Measurements from ENCODE around the gene RXYLT1. TPM values are rescaled to one million over a fixed set of nuclear protein-coding genes. Genes with fewer than 3 reads are reported as not detected.

RXYLT1 gene
- total RNA-seq, 4 donors from 2014 or later: 4.5 to 29.9 (median 14.4) TPM

DNA sequence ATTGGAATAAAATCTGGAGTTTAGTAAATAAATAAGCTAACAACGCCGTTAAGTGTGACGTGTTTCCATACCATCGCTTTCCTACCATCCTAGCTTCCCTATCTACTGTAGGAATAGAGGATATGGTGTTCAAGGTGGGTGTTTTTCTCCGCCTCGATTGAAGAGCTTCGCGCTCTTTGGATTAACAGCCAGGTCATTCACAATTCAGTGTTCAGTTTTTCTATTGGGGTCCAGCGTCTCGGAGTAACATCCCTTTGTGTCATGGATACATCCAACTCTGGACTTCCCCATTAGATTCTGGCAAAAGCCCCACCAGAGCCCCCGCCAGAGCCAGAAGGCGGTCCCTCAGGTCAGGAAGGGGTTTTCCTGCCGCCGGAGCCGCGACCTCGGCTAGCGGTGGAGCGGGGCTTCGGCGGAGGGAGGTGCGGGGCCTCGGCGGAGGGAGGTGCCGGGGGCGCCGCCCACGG, 63.6 kb downstream of the RXYLT1 start:
- peaks cover 5 to 24% (median 15%) of the 10 kb centered on the region in 4 donors for H3K4me1 ChIP-seq
- no peak for DNase-seq
- intact Hi-C loops (cut with DNase I; ENCODE audit: low total_unique reads) (loop anchor here (5.0 to 10.0 kb wide), 2 partner anchors 242 to 414 kb away; no protein-coding TSS in a partner anchor), in situ Hi-C loops (cut with MboI; ENCODE audit: low pct_ligation_motif_present in 1 of 4, low pct_unique_long_range_greater_than_20kb in 1 of 4, low sequenced_read_pairs in 3 of 4) (loop anchor here in 3 of 4 donors (10.0 to 25.0 kb wide), 5 partner anchors 242 to 569 kb away; partner anchors contain the start of genes C12orf56 (in 2 of the 3) and XPOT (in 1 of the 3))
- H3K36me3 ChIP-seq: no peaks in the 10 kb centered on the region
- 13% methylated on average over 28 of the region's 28 CpGs; no CpG with 5 or more reads in 1 of the 2 donors for WGBS, 2 donors (ENCODE audit: low coverage in 1 of 2)
- H3K9me3 ChIP-seq: no peaks in the 10 kb centered on the region
- TF ChIP-seq, protein P1, sequence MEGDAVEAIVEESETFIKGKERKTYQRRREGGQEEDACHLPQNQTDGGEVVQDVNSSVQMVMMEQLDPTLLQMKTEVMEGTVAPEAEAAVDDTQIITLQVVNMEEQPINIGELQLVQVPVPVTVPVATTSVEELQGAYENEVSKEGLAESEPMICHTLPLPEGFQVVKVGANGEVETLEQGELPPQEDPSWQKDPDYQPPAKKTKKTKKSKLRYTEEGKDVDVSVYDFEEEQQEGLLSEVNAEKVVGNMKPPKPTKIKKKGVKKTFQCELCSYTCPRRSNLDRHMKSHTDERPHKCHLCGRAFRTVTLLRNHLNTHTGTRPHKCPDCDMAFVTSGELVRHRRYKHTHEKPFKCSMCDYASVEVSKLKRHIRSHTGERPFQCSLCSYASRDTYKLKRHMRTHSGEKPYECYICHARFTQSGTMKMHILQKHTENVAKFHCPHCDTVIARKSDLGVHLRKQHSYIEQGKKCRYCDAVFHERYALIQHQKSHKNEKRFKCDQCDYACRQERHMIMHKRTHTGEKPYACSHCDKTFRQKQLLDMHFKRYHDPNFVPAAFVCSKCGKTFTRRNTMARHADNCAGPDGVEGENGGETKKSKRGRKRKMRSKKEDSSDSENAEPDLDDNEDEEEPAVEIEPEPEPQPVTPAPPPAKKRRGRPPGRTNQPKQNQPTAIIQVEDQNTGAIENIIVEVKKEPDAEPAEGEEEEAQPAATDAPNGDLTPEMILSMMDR (IDR thresholded peaks at IDR 0.05): no peak
- no peak for TF ChIP-seq POLR2A (IDR thresholded peaks at IDR 0.05)
- TF ChIP-seq EP300 (IDR thresholded peaks at IDR 0.05; ENCODE audit: low read depth): no peak
- TF ChIP-seq POLR2AphosphoS5 (IDR thresholded peaks at IDR 0.05): no peak
- H3K27ac ChIP-seq: peak overlapping the region; percentile 93 to 97 (median 96)
- peak overlapping the region; percentile 78 to 94 (median 88) for H3K4me3 ChIP-seq
- H3K27me3 ChIP-seq: no peaks in the 10 kb centered on the region

DNA sequence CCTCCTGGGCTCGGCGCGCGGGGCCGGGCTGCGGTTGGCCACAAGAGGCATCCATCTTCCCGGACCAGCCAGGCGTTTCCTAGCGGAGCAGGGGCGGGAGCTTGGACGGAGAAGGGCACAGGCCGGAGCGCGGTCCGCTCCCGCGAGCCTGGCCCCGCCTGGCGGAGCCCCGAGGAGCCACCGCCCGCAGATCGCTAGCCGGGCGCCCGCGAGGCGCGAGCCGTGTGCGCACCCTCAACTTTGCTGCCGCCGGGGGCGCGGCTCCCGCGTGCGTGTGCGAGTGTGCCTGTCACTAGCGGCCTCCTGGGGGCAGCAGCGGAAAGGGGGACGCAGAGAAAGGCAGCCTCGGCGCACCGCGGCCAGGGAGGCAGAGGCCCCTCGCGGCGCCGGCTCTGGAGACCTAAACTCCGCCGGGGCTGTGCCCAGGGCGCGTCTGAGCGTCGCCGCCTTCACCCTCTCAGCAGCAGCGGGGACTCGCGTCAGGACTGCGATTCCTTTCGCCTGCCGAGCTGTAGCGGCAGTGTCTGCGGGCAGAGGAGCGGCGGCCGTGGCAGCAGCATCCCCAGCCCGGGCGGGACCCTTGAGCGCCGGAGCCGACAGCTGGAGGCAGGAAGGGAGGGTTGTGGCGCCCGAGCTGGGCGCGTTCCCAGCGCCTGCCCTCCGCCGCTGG, 64.1 kb downstream of the RXYLT1 start:
- 0% methylated on average over 27 of the region's 80 CpGs; no CpG with 5 or more reads in 1 of the 2 donors for WGBS, 2 donors (ENCODE audit: low coverage in 1 of 2)
- intact Hi-C loops (cut with DNase I; ENCODE audit: low total_unique reads): loop anchor here (1.0 to 10.0 kb wide), 3 partner anchors 241 to 413 kb away; no protein-coding TSS in a partner anchor
- Histone ChIP-seq H3K27me3 (no peaks in the 10 kb centered on the region), H3K4me3 (peak overlapping the region; percentile 78 to 94 (median 88)), H3K36me3 (no peaks in the 10 kb centered on the region), H3K27ac (peak overlapping the region; percentile 93 to 97 (median 96)), H3K9me3 (no peaks in the 10 kb centered on the region), H3K4me1 (peaks cover 5 to 30% (median 15%) of the 10 kb centered on the region in 4 donors)
- TF ChIP-seq POLR2AphosphoS5 (IDR thresholded peaks at IDR 0.05): peak; percentile 76 to 85 (median 78)
- TF ChIP-seq, protein P1 (IDR thresholded peaks at IDR 0.05): peak; percentile 75 to 98 (median 84)
- TF ChIP-seq POLR2A (IDR thresholded peaks at IDR 0.05): peak; percentile 43
- no peak for TF ChIP-seq EP300 (IDR thresholded peaks at IDR 0.05; ENCODE audit: low read depth)
- peak; percentile 92 for DNase-seq
- in situ Hi-C loops (cut with MboI; ENCODE audit: low pct_ligation_motif_present in 1 of 4, low pct_unique_long_range_greater_than_20kb in 1 of 4, low sequenced_read_pairs in 3 of 4): loop anchor here in 3 of 4 donors (10.0 to 25.0 kb wide), 5 partner anchors 241 to 568 kb away; partner anchors contain the start of genes C12orf56 (in 2 of the 3) and XPOT (in 1 of the 3)

DNA sequence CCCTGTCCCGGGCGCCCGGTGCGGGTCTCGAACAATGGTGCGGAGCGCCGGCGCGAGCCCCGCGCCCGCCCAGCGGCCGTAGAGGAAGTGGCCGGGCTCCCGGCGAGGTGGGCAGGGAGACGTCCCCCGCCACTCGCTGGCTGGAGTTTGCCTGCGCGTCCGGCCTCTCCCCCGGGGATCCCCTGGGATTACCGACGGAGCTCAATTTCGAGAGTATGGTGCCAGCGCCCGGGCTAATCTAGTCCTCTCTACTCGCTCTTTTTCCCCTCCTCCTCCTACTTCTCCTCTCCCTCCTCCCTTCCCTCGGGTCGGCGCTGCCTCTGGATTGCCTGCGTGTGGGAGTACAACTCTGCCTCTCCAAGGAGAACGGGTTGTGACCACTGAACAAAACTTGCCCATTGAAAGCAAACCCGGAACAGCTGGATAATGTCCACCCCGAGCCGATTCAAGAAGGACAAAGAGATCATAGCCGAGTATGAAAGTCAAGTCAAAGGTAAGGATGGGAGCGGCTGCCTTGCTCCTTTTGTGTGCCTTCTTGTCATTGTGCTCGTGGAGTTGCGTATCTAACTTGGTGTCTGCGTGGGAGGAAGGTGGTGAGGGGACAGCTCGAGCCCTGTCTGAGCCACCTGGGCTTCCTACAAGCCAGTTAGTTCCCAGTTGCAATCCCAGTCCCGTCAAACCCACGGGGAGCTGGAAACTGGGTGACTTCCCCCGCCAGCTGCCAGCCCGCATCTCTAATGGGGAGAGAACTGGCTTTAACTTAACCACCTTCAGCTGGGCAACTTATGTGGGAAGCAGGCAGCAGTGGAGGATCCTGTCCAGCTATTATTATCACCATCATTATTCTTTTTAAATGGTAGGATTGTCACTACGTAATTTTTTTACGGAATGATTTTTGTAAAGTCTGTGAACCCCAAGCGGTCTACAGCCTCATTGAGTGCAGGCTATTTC, 65.0 kb downstream of the RXYLT1 start, which contains the start of gene SRGAP1:
Gene SRGAP1 (plus strand): TSS at position 310 of the 951 bp plus-strand sequence. CDS start 117 bp downstream, at position 427.
- WGBS, 2 donors (ENCODE audit: low coverage in 1 of 2): 4 to 6% methylated on average over 10 to 31 of the region's 52 CpGs
- in situ Hi-C loops (cut with MboI; ENCODE audit: low pct_ligation_motif_present in 1 of 4, low pct_unique_long_range_greater_than_20kb in 1 of 4, low sequenced_read_pairs in 3 of 4): loop anchor here in 3 of 4 donors (10.0 to 25.0 kb wide), 5 partner anchors 240 to 568 kb away; partner anchors contain the start of genes C12orf56 (in 2 of the 3) and XPOT (in 1 of the 3)
- Histone ChIP-seq H3K27ac (peak within 1 kb of the TSS; percentile 93 to 97 (median 96)), H3K9me3 (no peaks in the 10 kb centered on the region), H3K36me3 (no peaks in the 10 kb centered on the region), H3K4me3 (peak within 1 kb of the TSS; percentile 78 to 94 (median 88)), H3K4me1 (peaks cover 5 to 37% (median 19%) of the 10 kb centered on the region in 4 donors), H3K27me3 (no peaks in the 10 kb centered on the region)
- TF ChIP-seq POLR2A (IDR thresholded peaks at IDR 0.05) (peak; percentile 49), POLR2AphosphoS5 (IDR thresholded peaks at IDR 0.05) (peak; percentile 15 to 39 (median 31)), EP300 (IDR thresholded peaks at IDR 0.05; ENCODE audit: low read depth) (no peak)
- TF ChIP-seq, protein P1 (IDR thresholded peaks at IDR 0.05): no peak
- peak; percentile 62 for DNase-seq
- intact Hi-C loops (cut with DNase I; ENCODE audit: low total_unique reads): loop anchor here (1.0 to 10.0 kb wide), 3 partner anchors 240 to 413 kb away; no protein-coding TSS in a partner anchor

Measured in transverse colon (tissue), 4 donors.